HL-60 (cell line): ENCODE data around the gene BLOC1S3.

ENCODE experiments used
- DNase-seq, 2 experiments: peaks; one replicate each; pipeline ENCODE4 v3.0.0-alpha.2; 2010 to 2020; ENCODE audit warnings: low read depth in 1 of 2, low spot score in 1 of 2
- H3K27ac ChIP-seq: fragments of 250-450 bp; sonication (Bioruptor Pico); replicated peaks from 2 replicates; pipeline ENCODE4 v1.5.1; 2020; ENCODE audit warnings: mild to moderate bottlenecking, moderate library complexity
- H3K27me3 ChIP-seq: fragments of 250-450 bp; sonication (Bioruptor Pico); 2 replicates; pipeline ENCODE4 v1.5.1; 2021; ENCODE audit warnings: mild to moderate bottlenecking, moderate library complexity; ENCODE audit not compliant: insufficient read depth, poor library complexity, severe bottlenecking
- H3K4me3 ChIP-seq: replicated peaks from 2 replicates; pipeline ENCODE4 v1.5.1; 2011; ENCODE audit warnings: mild to moderate bottlenecking, control low read depth, low read length; ENCODE audit not compliant: insufficient read depth
- CTCF ChIP-seq: IDR thresholded peaks from one replicate; pipeline ENCODE4 v1.5.1; 2011; ENCODE audit warnings: low read length, control low read depth, inconsistent platforms; ENCODE audit not compliant: insufficient read depth
- GABPA ChIP-seq: IDR thresholded peaks from 2 replicates; pipeline ENCODE4 v1.6.1; 2012; ENCODE audit warnings: low read depth
- POLR2AphosphoS5 ChIP-seq: IDR thresholded peaks from 2 replicates; pipeline ENCODE4 v1.6.1; 2012; ENCODE audit warnings: low read depth
- SPI1 ChIP-seq: IDR thresholded peaks from 2 replicates; pipeline ENCODE4 v1.6.1; 2012; ENCODE audit warnings: low read depth, mild to moderate bottlenecking, borderline replicate concordance
- TF ChIP-seq, protein P1 (sequence below): IDR thresholded peaks from 2 replicates; pipeline ENCODE4 v1.6.1; 2012; ENCODE audit warnings: low read depth; ENCODE audit not compliant: insufficient replicate concordance

Gene BLOC1S3

DNA sequence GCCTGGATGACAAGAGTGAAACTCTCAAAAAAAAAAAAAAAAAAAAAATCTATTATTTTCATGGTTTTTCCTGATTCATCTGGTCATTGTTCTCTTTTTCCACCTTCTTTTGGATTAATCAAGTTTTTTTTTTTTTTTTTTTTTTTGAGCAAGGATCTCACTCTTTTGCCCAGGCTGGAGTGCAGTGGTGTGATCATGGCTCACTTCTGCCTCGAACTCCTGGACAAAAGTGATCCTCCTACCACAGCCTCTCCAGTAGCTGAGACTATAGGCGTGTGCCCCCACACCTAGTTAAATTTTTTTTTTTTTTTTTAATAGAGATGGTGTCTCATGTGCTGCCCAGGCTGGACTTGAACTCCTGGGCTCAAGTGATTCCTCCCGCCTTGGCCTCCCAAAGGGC lies 27.7 kb downstream of the BLOC1S3 start:
- TF ChIP-seq, protein P1, sequence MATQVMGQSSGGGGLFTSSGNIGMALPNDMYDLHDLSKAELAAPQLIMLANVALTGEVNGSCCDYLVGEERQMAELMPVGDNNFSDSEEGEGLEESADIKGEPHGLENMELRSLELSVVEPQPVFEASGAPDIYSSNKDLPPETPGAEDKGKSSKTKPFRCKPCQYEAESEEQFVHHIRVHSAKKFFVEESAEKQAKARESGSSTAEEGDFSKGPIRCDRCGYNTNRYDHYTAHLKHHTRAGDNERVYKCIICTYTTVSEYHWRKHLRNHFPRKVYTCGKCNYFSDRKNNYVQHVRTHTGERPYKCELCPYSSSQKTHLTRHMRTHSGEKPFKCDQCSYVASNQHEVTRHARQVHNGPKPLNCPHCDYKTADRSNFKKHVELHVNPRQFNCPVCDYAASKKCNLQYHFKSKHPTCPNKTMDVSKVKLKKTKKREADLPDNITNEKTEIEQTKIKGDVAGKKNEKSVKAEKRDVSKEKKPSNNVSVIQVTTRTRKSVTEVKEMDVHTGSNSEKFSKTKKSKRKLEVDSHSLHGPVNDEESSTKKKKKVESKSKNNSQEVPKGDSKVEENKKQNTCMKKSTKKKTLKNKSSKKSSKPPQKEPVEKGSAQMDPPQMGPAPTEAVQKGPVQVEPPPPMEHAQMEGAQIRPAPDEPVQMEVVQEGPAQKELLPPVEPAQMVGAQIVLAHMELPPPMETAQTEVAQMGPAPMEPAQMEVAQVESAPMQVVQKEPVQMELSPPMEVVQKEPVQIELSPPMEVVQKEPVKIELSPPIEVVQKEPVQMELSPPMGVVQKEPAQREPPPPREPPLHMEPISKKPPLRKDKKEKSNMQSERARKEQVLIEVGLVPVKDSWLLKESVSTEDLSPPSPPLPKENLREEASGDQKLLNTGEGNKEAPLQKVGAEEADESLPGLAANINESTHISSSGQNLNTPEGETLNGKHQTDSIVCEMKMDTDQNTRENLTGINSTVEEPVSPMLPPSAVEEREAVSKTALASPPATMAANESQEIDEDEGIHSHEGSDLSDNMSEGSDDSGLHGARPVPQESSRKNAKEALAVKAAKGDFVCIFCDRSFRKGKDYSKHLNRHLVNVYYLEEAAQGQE = no peak
- TF ChIP-seq GABPA = no peak
- TF ChIP-seq SPI1 = no peak
- TF ChIP-seq CTCF = no peak
- no peak for TF ChIP-seq POLR2AphosphoS5
- no peak overlapping the region for H3K27ac ChIP-seq

GRCh38 chr19:45211751-45212381 lies 33.3 kb downstream of the BLOC1S3 start:
- TF ChIP-seq SPI1 (no peak), POLR2AphosphoS5 (no peak), GABPA (no peak), CTCF (no peak)
- TF ChIP-seq, protein P1 = no peak
- Histone ChIP-seq H3K4me3 (no peak overlapping the region), H3K27ac (no peak overlapping the region), H3K27me3 (peaks cover 22% of the 10 kb centered on the region)
- no peak for DNase-seq

More for the DNA sequence above, 27.7 kb downstream of the BLOC1S3 start:
- no peak for DNase-seq
- Histone ChIP-seq H3K27me3 (no peaks in the 10 kb centered on the region), H3K4me3 (no peak overlapping the region)

GRCh38 chr19:45213031-45213430 lies 34.4 kb downstream of the BLOC1S3 start:
- TF ChIP-seq SPI1 = no peak
- no peak for TF ChIP-seq POLR2AphosphoS5
- no peak for TF ChIP-seq CTCF
- no peak for TF ChIP-seq GABPA
- TF ChIP-seq, protein P1 = no peak
- peaks cover 31% of the 10 kb centered on the region for H3K27me3 ChIP-seq

More at GRCh38 chr19:45213031-45213430, 34.4 kb downstream of the BLOC1S3 start:
- H3K27ac ChIP-seq = no peak overlapping the region
- no peak for DNase-seq
- no peak overlapping the region for H3K4me3 ChIP-seq
